GM21447 (cell line): ENCODE data around the gene PDPR.
"Not testable (repeated sequence)": the region's sequence is repeated elsewhere in the genome, so short reads cannot be mapped to it uniquely, and the experiment has no call there.

Source experiments
- ATAC-seq: cut with Tn5 transposase; IDR thresholded peaks from one replicate; pipeline ENCODE4 v1.9.1; 2021; ENCODE audit not compliant: unreplicated experiment

PDPR gene

DNA sequence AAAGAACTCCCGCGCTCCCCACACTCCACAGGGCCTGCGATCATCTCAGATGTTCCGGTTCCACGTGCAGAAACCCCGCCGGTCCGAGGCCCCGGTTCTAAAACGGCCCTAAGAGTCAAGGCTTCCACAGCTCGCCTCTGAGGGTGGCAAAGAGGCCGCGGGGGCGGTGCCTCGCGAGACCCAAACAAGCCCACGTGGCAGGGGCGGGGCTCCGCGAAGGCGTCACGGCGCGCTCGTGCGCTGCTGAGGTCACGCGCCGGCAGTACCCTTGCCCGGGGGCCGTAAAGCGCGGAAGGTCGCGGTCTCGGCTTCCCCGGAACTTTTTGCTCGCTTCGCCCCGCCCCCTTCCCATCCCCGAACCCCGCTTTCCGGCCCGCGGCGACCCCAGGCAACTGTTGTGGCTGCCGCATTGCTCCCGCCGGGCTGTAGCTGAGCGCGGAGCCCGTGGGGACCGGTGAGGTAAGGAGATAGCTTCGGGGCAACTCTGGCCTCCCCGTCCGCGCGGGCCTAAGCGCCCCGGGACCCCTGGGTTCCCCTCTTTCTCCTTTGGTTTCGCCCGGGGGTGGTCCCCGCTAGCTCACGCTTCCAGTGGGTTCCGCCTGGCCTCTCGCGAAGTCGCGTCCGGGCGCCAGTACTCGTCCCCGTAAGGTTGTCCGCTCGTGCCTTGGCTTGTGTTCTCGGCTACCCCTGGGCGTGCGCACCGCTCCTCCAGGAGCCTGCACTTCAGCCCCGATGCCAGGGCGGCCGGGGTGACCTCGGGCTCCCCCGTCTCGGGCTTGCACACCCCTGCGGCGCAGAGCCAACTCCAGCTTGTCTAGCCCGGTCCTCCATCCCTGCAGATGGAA lies at the start of gene PDPR:
Gene PDPR (plus strand): TSS at position 351 of the 845 bp plus-strand sequence. CDS start 6,161 bp downstream, outside the sequence.
- peak; percentile 91 for ATAC-seq

DNA sequence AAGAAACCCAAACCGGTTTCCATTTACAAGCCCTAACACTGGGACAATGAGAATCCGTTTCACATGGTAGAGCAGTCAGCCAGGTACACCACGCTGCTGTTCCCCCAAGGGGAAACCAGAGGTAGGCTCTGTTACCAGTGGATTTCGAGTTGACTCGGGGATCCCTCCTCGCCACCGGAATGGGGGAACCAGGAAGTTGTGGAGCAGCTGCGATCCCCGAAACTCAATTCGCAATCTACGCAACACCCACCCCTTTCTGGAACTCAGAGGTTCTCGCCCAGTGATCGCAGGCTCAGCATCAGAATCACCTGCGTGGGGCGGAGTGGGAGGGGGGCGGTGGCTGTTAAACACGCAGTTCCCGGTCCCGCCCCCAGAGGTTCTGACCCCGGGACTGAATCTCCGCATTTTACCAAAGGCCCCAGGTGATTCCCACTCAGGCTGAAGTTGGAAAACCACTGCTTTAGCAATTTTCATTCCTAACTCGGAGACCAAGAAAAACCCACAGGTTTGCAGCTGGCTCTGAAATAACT lies 49.2 kb upstream of the PDPR start:
- not testable (repeated sequence) for ATAC-seq

DNA sequence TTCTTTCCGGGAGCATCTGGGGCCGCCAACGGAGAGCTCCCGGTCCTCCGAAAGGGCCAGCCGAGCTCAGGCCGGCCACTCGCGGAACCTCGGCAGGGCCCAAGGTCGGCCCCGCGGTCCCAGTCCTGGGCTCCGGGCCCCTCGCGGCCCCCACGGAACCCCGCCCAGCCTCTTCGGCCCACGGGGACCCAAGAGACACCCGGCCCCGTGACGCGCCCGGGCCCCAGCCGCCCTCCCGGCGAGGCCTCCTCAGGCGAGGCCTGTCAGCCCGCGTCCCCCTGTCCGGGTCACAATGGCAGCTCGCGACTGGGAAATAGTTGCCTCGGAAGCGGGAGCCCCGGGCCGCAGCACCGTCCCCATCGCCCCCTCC lies 48.8 kb upstream of the PDPR start:
- peak; percentile 10 for ATAC-seq

- ATAC-seq, result peak; percentile 89
Observed at GRCh38 chr16:70065746-70066658, 48.1 kb upstream of the PDPR start.

DNA sequence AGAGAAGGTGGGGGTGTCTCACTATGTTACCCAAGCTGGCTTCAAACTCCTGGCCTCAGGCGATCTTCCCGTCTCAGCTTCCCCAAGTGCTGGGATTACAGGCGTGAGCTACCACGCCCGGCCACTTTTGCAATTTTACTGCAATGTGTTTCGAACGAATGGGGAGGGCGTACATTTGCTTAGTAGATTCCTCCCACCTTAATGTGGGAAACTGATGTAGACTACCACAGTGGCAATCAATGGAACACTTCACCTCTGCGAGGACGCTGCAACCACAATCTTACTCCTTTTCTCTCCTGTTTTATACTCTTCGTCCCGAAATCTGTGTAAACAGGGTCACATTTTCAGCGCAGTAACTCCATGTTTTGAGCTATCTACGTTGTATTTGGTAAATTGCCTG lies 47.4 kb upstream of the PDPR start:
- ATAC-seq, result not testable (repeated sequence)

GRCh38 chr16:70079081-70079480 lies 35.1 kb upstream of the PDPR start:
- ATAC-seq, result not testable (repeated sequence)

- ATAC-seq, result not testable (repeated sequence)
Observed at GRCh38 chr16:70081219-70081618, 32.9 kb upstream of the PDPR start.

GRCh38 chr16:70083931-70084330 lies 30.2 kb upstream of the PDPR start:
- ATAC-seq, result not testable (repeated sequence)

- not testable (repeated sequence) for ATAC-seq
Observed at GRCh38 chr16:70088160-70088559, 26.0 kb upstream of the PDPR start.

- ATAC-seq, result not testable (repeated sequence)
Observed at GRCh38 chr16:70088877-70089276, 25.3 kb upstream of the PDPR start.

DNA sequence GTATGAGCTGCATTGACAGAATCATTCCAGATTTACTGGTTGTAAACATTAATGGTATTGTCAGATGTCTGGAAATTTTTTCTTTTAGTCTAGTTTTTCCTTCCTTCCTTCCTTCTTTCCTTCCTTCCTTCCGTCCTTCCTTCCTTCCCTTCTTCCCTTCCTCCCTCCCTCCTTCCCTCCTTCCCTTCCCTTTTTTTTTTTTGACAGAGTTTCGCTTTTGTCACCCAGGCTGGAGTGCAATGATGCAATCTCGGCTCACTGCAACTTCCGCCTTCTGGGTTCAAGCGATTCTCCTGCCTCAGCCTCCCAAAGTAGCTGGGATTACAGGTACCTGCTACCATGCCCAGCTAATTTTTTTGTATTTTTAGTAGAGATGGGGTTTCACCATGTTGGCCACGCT lies 24.8 kb upstream of the PDPR start:
- not testable (repeated sequence) for ATAC-seq

GRCh38 chr16:70091104-70091503 lies 23.0 kb upstream of the PDPR start:
- not testable (repeated sequence) for ATAC-seq

DNA sequence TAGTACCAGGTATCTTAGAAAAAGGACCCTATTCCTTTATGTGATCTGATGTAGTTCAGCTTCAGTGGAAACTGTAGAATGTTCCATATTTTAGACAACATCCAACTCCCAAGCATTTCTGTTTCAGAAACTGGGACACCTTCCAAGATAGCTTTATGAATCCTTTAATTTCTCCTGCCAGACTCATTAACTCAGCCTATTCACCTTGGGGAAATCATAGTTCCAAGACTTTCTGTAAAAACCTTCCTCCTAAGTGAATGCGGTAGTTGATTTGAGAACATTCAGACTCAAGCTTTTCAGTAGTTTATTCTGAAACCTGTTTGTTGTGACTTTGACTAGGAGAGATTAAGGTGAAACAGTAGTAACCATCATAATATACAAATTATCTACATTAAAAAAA lies 20.0 kb upstream of the PDPR start:
- not testable (repeated sequence) for ATAC-seq

DNA sequence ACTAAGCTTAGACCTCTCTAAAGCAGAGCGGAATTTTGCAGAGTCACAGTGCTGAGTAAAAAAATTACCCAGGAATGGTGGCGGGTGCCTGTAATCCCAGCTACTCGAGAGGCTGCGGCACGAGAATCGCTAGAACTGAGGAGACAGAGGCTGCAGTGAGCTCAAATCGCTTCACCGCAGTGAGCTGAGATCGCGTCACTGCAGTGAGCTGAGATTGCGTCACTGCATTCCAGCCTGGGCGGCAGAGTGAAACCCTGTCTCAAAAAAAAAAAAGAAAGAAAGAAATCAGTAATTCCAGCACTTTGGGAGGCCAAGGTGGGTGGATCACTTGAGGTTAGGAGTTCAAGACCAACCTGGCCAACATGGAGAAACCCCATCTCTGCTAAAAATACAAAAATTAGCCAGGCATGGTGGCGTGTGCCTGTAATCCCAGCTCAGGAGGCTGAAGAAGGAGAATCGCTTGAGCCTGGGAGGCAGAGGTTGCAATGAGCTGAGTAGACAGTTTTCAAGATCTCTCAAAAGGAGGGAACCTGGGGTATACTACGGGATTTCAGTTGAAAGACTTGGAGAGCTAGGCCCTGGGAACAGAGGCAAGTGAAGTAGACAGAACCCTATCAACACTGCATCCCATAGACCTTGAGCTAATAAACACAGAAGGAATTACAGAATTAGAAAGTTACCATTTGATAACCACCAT lies 4.4 kb upstream of the PDPR start:
- not testable (repeated sequence) for ATAC-seq

GRCh38 chr16:70112162-70112561 lies 2.0 kb upstream of the PDPR start:
- ATAC-seq, result not testable (repeated sequence)

DNA sequence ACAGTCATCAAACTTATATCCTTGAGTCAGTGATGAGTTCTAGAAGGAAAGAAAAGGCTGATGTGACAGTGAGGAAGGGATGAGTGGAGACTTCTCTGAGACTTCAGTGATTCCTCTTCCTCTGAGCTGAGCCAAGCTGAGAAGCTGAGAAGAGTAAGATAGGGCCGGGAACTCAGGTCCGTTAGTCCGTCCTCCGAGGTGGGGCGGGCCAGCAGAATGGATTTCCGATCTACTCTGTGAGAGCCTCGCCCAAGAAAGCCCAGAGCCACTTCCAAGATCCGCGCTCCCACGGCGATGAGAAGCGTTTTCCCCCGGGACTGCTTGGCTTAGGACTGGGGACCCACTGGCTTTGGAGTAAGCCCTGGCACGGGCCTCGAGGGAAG lies 542 bp upstream of the PDPR start:
- peak; percentile 41 for ATAC-seq

DNA sequence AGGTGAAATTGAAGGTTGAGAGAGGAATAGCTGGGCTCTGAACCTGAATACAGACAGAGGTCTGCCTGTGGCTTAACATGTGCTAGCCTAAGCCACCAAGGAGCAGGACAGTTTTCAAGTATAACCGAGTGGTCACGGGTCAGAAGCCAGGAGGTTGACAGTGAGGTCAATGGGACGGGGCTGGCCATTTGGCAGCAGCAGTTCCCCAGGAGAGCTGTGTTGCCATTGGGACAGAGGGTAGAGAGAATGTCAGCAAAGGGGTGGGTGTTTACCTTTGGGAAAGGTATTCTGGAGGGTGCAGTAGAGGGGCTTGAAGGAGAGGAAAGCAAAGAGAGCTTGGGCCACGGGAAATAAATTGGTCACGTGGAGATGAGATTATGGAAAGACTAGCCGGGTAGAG lies 4.2 kb downstream of the PDPR start:
- ATAC-seq, result not testable (repeated sequence)

- ATAC-seq, result not testable (repeated sequence)
Observed at GRCh38 chr16:70118776-70119175, 4.6 kb downstream of the PDPR start.

- ATAC-seq, result not testable (repeated sequence)
Observed at GRCh38 chr16:70120398-70120797, 6.3 kb downstream of the PDPR start.

- ATAC-seq, result not testable (repeated sequence)
Observed at GRCh38 chr16:70123822-70124221, 9.7 kb downstream of the PDPR start.

- not testable (repeated sequence) for ATAC-seq
Observed at GRCh38 chr16:70126226-70126625, 12.1 kb downstream of the PDPR start.
